ENCODE results near the gene MEIOB.
"Not testable (repeated sequence)": the region's sequence is repeated elsewhere in the genome, so short reads cannot be mapped to it uniquely, and the experiment has no call there.

The MEIOB gene

GRCh38 chr16:1807626-1808025, 64.3 kb downstream of the MEIOB start:
- no peak for DNase-seq

- DNase-seq: no peak
These were observed 71.3 kb downstream of the MEIOB start for GRCh38 chr16:1800701-1801100.

GRCh38 chr16:1799263-1799662, 72.7 kb downstream of the MEIOB start:
- not testable (repeated sequence) for DNase-seq

GRCh38 chr16:1794908-1795666, 76.9 kb downstream of the MEIOB start:
- no peak for DNase-seq

- DNase-seq: no peak
These were observed 77.6 kb downstream of the MEIOB start for GRCh38 chr16:1794221-1794871.

GRCh38 chr16:1793578-1794220, 78.3 kb downstream of the MEIOB start, which contains the start of gene IGFALS:
IGFALS (minus strand) TSS chr16:1793705; CDS start chr16:1793652, 53 bp downstream.
- DNase-seq: no peak

GRCh38 chr16:1792836-1793577, 79.0 kb downstream of the MEIOB start:
- no peak for DNase-seq

GRCh38 chr16:1791943-1792812, 79.8 kb downstream of the MEIOB start:
- DNase-seq: no peak

GRCh38 chr16:1791256-1791942, 80.6 kb downstream of the MEIOB start:
- DNase-seq: no peak

- no peak for DNase-seq
These were observed 81.2 kb downstream of the MEIOB start for GRCh38 chr16:1790611-1791255.

- no peak for DNase-seq
These were observed 81.7 kb downstream of the MEIOB start for GRCh38 chr16:1790261-1790610.

GRCh38 chr16:1789643-1790045, 82.3 kb downstream of the MEIOB start:
- no peak for DNase-seq

GRCh38 chr16:1788708-1789100, 83.3 kb downstream of the MEIOB start:
- no peak for DNase-seq

- no peak for DNase-seq
These were observed 83.8 kb downstream of the MEIOB start for GRCh38 chr16:1788095-1788707.

GRCh38 chr16:1787322-1788094, 84.5 kb downstream of the MEIOB start:
- no peak for DNase-seq

- no peak for DNase-seq
These were observed 85.0 kb downstream of the MEIOB start for GRCh38 chr16:1787056-1787321.

- no peak for DNase-seq
These were observed 85.5 kb downstream of the MEIOB start for GRCh38 chr16:1786242-1787055.

- DNase-seq: no peak
These were observed 86.2 kb downstream of the MEIOB start for GRCh38 chr16:1785846-1786170.
